HG02840 (cell line): ENCODE data around the gene PHB1.
A peak's percentile ranks its signal among the peaks of the same experiment; 100 is the strongest.
"Not testable (repeated sequence)": the region's sequence is repeated elsewhere in the genome, so short reads cannot be mapped to it uniquely, and the experiment has no call there.

Source experiments
- ATAC-seq: cut with Tn5 transposase; IDR thresholded peaks from one replicate; pipeline ENCODE4 v1.9.1; 2021; ENCODE audit warnings: mild to moderate bottlenecking, moderate library complexity, moderate number of reproducible peaks; ENCODE audit not compliant: unreplicated experiment, low FRiP score

The PHB1 gene

DNA sequence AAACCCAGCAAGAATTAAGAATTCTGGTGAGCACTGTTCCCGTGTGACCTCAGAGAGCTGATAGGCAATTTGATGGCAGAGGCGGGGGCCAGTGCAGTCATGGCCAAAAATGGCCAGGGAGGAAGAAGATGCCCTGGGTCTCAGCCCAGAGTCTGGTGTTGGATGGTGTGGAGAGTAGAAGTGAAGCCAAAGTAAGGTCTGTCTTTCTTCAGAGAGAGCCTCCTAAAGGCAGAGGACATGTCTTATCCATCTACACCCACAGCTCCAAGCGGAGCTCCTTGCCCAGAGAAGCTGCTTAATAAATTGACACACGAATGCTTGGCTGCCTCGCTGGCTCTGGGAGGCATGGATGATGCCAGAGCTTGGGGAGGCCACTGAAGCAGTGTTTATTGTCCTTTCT is 32.9 kb downstream of the PHB1 start:
- ATAC-seq: no peak

DNA sequence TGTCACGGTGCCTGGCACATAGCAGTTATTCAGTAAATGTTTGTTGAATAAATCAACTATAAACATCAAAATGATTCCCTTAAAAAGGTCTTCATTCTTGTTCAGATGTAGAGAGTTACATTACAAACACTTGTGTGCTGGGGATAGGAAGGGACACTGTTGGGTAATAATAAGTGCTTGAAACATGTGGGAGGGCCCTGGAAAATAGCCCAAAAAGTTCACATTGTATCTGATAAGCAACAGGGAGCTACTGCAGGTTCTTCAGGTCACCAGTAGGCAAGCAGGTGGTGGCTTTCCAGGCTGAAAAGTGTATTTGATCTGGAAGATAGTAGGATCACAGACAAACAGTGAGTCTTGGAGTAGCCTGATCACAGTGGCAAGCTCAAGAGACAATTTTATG is 33.6 kb downstream of the PHB1 start:
- no peak for ATAC-seq

DNA sequence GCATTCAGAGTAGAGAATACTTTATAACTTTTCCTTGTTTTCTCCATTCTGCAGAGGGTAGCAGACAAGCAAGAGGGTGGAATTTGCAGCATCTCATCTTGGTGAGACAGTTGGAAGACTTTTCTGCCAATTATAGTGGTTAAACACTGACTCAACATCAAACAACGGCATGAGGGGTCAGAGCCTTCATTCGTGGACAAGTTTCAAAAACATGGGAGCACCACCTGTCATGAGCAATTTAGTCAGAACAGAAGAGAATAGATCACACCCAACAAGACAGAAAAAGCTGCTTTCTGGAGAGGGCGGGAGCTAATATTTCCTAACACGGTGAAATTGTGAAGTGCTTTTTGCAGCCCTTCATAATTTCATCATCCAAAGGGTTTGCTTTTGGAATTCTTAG is 34.8 kb downstream of the PHB1 start:
- ATAC-seq: no peak

DNA sequence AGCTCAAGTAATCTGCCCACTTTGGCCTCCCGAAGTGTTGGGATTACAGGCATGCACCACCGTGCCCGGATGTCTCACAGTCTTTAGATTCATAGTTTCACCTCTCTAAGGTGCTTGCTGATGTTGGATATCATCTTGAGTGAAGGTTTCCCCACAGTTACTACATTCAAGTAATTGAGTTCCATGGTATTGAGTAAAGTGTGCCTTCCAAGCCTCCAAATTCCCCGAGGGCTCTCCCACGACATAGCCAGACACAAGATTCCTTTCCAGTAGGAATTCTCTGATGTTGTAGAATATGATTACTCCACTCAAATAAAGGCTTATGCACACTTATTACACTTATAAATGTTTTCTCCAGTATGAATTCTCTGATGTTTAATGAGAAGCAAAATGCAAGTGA is 36.4 kb downstream of the PHB1 start:
- ATAC-seq: no peak

DNA sequence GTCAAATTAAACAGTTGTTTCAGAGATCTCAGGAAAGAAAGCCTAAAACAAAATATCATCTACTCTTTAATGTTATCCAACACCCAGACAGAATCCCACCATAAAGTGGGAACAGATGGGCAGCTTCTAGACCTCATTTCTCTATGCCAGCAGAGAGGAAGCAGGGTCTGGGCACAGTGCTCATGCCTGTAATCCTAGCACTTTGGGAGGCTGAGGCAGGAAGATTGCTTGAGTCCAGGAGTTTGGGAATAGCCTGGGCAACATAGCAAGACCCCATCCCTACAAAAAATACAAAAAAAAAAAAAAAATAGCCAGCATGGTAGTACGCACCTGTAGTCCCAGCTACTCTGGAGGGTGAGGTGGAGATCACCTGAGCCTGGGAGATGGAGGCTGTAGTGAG is 39.1 kb downstream of the PHB1 start:
- no peak for ATAC-seq

DNA sequence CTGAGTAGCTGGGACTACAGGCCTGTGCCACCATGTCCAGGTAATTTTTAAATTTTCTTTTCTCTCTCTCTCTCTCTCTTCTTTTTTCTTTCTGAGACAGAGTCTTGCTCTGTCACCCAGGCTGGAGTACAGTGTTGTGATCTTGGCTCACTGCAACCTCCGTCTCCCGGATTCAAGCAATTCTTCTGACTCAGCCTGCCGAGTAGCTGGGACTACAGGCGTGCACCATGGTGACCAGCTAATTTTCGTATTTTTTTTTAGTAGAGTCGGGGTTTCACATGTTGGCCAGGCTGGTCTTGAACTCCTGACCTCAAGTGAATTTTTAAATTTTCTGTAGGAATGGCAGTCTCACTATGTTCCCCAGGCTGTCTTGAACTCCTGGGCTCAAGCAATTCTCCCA is 41.6 kb downstream of the PHB1 start:
- no peak for ATAC-seq

DNA sequence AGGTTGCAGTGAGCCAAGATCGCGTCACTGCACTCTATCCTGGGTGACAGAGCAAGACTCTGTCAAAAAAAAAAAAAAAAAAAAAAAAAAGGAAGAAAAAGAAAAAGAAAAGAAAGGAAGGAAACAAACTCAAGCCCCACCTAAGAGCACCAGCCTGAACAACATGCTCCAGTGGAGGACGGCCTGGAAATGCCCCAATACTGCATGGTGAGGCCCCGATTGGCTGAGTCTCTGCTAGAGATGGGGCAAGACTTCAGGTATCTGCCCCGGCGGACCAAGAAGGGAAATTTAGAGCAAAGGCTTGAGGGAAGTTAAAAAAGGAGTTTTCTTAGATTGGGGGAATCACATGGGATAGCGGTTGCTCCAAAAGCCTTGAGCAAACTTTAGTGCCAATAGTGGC is 42.3 kb downstream of the PHB1 start:
- no peak for ATAC-seq

DNA sequence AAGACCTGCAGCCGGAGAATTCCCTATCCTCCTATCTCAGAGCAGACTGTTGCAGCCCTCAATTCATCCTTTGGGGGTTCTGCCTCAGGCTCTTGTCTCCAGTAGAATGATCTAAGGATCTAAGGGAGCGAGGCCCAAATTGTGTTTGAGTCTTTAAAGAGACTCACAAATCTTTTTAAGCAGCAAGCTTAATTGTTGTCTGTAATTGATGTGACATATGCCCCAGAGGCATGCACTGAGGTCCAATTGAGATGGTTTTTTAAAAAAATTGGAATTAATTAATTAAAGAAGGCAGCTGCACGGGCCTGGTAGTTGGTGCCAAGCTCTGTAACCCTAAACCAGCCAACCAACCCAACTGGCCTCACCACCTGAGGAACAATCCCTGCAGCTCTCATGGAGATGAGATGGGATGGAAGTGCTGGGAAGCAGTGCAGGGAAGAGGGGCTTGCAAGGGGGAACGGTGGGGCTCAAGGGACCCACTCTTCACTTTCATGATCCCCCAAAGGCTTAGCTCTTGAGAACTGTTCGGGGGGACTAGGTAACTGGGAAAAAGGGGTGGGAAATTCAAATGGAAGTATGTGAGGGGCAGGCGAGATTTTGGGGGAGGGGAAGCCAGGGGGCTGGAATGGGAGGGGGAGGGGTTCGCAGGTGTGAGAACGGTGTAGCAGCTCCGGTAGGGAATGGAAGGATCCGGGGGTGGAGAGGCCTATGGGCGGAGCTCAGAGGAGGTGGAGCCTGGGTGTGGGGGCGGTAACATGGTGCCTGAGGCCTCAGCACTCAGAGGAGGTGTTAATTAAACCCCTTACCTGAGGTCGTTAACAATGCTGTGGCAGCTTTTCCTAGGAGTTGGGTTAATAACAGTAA is 43.5 kb downstream of the PHB1 start:
- ATAC-seq: no peak

DNA sequence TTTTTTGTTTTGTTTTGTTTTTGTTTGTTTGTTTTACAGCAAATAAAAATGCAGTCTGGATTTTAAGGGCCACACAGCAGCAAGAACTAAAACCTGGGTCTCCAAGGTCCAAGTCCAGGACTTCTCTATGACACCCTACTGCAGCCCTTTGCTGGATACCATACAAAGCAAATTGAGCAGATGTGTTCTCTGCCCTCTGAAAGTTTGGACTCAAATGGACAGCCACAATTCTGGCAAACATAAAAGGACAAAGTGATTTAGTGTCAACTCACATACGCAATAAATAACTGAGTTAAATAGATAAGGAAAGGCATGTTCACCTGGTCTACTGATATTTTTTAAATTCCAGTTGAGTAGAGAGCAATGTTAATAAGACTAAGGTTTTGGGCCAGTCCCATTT is 44.9 kb downstream of the PHB1 start:
- no peak for ATAC-seq

DNA sequence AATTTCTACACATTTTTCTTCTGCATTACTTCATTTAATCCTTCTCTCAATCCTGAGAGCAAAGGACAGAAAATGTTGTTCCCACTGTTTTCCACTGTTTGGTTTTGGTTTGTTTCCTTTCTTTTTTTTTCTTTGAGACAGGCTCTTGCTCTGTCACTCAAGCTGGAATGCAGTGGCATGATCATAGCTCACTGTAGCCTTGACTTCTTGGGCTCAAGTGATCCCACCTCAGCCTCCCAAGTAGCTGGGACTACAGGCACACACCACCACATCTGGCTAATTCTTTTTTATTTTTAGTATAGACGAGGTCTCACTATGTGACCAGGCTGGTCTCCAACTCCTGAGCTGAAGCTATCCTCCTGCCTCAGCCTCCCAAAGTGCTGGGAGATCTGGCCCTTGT is 45.6 kb downstream of the PHB1 start:
- no peak for ATAC-seq

DNA sequence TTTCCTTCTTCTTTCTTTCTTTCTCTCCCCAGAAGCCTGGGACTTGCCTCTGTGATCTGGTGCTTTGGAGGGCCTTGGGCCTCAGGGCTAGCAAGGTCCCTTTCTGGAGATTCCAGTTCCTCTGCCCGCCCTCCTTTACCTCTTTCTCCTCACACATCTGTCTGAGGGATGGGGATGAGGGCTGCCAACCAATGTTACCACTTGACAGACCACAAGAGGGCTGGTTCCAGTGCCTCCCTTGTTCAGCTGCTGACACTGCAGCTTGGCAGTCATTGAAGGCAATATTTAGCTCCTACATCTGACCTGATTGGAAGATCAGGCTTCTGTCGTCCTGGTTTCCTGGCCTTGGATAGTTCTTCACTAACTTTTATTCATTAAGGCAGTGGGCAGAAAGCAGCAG is 49.0 kb downstream of the PHB1 start:
- ATAC-seq: no peak

DNA sequence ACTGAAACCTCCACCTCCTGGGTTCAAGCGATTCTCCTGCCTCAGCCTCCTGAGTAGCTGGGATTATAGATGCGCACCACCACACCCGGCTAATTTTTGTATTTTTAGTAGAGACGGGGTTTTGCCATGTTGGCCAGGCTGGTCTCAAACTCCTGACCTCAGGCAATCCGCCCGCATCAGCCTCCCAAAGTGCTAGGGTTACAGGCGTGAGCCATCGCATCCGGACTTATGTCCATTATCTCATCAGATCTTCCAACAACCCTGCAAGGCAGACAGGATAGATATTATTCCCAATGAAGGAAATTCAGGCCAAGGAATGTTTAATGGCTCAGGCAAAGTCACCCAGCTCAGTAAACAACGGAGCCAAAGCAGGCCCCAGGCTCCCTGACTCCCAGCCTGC is 49.6 kb downstream of the PHB1 start:
- ATAC-seq: not testable (repeated sequence)

DNA sequence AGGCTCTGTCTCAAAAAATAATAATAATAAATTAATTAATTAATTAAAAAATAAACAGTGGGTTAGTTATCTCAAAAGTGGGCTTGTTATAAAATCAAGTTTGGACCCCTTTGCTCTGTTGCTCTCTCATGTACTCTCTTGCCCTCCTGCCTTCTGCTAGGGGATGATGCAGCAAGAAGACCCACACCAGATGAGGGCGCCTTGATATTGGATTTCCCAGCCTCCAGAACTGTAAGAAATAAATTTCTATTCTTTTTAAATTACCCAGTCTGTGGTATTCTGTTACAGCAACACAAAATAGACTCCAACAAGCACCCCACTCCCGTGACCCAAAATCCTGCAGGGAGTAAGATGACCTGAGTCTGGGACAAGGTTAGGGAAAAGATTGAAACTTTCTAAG is 50.6 kb downstream of the PHB1 start:
- ATAC-seq: no peak

DNA sequence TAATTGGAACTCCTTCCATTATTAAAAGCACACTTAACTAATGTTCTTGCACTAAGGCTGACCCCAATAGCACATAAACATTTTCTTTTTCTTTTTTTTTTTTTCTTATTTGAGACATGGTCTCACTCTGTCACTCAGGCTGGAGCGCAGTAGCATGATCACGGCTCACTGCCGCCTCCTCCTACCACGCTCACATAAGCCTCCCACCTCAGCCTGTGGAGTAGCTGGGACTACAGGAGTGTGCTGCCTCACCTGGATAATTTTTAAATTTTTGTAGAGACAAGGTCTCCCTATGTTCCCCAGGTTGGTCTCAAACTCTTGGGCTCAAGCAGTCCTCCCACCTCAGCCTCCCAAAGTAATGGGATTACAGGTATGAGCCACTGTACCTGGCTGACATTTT is 51.4 kb downstream of the PHB1 start:
- no peak for ATAC-seq

DNA sequence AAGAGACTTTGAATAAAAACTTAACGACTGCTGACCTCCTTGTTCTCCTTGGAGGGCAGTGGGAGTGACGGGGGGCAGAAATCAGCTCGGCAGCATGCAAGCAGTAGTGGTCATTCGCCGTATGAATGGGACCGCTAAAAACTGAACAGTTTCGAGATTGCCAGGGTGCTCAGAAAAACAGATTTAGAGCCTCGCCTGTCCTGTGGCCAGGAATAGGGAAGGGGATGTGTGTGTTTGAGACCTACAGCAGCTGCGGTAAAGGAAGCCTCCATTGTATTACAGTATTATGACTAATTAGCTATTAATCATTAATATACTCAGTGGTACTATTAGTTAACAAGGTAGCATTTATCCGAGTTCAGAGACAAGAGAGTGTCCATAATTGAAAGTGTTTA is 52.0 kb downstream of the PHB1 start:
- ATAC-seq: peak; percentile 6

DNA sequence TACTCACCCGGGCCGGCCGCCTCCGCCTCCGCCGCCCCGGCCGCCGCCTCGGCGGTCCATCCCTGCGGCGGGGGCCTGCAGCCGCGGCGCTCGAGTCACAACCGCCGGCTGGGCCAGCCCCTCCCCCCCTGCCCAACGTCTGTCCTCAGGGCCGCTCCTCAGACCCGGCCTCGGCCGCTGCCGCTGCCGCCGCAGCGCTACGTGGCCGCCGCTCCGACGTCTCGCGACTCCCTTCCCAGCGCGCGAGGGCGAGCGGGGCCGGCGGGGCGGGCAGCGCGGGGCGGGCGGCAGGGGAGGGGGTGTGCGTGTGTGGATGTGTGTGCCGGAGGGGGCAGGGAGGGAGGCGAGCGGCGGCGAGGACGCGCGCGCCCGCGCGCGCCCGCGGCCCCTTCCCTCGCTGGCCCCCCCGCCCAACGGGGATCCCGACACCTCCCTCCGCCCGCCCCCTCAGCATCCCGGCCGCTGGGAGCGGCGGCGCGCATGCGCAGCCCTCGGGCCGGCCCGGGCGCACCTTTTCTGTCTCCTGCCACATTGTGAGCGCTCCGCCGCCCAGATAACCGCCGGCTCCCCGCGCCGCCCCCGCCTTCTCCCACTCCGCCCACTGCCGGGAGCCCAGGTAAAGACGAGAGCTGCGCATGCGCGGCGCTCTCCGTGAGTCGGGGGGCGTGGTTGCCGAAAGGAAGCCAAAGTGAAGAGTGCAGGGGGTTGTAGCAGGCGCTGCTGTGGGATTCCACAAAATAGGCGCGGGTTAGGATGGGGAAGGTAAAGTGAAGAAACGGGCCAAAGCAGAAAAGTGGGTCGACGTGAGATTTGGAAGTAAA is 52.6 kb downstream of the PHB1 start, which contains the start of gene ZNF652:
ZNF652 (minus strand) TSS at position 349 of the 821 bp plus-strand sequence. CDS start 44,525 bp downstream, outside the sequence.
- peak; percentile 68 for ATAC-seq

DNA sequence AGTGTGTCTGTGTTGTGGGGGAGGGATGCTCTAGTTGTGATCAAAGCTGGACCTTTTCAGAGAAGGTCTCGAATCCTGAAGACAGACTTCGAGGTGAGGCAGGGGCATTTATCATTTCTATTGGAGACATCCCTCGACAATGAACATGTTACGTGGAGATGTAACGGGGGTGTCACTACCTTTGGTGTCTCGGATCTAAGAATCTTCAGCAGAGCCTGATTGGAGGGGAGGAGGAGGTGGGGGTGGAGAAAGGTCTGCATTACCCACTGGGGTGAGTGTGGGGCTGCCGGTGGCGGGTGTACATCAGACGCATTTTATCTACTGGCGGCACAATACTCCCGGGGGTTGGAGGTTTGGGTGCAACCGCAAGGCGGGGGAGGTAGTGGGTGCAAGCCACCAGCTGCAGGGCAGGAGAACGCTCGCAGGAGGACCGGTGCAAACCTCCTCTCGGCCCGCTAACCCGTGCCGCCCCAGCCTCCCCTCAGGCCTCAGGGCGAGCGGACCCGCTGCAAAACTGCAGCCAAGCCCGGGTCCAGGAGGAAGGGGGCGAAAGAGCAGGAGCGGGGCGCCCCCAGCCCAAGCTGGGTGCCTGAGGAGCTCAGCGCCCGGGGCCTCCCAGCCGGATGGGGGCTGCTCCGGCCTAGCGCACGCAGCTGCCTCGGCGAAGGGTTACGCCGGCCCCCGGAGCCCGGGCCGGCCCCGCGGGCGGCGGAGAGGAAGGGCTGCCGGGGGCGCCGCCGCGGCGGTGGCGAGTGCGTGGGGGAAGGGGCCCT is 53.4 kb downstream of the PHB1 start:
- peak; percentile 20 for ATAC-seq

DNA sequence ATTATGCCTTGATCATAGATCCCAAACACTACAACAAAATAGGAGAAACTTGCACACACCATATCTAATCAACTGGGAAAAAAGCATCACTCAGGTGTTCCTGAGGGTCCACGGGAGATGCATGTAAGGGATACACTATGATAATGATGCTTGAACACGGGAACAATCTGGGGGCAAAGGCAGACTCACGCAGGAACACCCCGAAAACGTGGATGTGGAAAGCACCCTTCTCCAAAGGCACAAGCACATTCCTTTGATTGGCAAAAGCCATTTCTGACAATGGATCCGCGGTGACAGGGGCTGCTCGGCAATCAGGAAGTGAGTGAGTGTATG is 53.9 kb downstream of the PHB1 start:
- no peak for ATAC-seq

DNA sequence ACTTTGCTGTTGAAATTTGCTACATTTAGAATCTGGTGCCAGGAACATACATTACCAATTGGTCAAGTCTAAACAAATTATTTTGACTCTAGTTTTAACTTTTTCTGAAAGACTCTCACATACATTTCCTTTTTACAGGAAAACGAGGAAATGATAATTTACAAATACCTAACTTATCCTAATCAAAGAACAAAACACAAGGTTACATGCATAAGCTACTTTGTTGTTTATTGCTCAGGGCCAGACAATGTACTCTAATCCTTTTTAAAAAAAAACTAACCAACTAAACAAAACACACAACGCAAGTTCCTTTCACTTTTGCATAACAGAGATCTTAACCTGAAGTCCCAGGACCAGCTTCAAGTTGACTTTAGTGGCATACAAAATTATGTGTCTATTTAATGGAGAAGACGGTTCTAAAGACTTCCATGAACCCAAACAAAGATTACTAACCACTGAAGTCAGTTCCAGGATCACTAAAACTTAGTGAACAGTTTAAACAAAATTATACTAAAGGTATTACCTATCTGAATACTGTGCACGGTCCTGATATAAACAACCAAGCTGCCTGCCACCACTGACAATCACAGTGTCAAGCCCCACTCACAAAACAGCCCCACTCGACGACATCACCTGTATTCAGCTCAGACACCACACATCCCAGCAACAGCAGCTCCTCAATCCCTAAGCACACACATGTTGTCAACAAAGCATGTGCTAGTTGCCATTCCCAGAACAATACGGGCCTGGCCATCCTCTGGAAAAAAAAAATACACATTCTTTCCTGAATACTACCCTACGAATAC is 54.5 kb downstream of the PHB1 start:
- no peak for ATAC-seq

DNA sequence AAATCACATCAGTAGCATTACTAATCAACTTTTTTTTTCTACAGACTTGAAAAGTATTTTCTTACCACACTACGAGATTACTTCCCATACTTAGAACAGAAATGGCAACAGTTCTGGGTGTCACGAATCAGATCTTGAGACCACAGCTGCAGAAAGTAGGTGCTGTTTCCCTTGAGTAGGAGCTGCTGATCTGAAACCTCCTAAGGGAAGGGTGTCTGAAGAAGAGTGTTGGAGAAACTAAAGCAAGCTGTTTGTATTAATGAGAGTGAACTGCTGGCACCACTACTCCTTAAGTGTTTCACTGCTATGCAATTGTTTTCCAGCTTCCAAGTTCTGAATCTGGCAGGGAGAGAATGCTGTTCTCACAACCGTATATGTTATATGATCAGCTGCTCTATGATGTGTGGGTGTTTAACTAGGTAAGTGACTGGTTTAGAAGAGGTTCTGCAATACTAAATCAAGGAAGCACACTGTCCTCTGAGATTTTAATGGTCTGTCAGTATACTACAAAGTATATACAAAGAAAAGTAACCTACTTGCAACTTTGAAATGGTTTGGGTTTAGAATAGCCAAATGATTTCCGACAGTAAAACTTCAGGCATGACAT is 55.9 kb downstream of the PHB1 start:
- no peak for ATAC-seq
